CMK (cell line): ENCODE measurements around the gene FNIP2.
"Not testable (repeated sequence)": the region's sequence is repeated elsewhere in the genome, so short reads cannot be mapped to it uniquely, and the experiment has no call there.

Experiments used
- DNase-seq: peaks from one replicate; pipeline ENCODE4 v3.0.0-alpha.2; 2010; ENCODE audit warnings: low read depth

The FNIP2 gene

DNA sequence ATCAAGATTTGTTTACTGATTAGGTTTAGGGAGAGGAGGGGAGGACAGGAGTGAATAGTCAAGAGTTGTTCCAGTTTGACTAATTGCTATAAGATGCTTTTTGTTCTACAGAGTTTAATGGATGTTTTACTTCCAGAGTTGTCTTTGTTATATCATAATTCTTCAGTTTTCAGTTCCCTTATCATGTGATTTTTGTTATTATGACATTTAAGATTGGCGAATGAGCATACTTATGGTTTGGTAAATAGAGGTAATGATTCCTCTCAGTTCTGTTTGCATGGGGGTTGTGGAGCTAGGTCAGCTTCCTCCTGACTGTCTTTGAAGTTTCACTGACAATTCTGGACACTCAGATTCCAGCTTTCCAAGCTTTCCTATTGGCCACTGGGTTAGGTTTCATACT, 24.6 kb downstream of the FNIP2 start:
- DNase-seq: not testable (repeated sequence)

DNA sequence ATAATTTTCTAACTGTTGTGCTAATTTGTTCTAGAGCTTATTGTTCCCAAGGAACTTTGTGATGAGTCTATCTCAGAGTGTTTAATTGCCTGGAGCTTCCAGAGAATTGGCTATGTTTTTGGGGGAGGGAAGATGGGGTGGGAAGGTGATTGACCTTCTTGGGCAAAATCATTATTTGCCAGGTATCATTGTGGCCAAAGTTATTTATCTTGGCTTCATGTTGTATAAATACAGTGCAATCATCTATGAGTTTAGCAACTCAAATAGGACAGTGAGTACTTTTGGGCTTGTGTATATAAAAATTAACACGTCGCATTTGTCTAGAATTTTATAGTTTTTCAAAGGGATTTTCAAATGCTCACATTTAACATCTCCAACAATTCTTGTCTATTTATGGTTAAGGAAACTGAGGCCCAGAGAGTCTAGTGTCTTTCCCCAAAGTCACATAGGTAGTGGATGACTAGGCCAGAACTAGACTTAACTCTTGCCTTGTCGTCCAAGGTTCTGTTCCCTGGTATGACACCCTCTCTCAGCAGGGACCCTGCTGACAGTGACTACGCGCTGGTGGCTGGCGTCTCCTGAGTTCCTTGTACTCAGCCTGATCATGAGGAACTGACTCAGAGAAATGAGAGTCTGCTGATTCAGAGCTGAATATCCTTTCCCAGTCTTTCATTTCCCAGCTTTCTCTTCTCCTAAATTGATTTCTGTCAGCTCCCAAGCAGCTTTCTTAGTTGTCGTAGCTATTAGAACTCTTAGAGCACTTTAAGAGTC, 27.7 kb downstream of the FNIP2 start:
- DNase-seq: no peak

DNA sequence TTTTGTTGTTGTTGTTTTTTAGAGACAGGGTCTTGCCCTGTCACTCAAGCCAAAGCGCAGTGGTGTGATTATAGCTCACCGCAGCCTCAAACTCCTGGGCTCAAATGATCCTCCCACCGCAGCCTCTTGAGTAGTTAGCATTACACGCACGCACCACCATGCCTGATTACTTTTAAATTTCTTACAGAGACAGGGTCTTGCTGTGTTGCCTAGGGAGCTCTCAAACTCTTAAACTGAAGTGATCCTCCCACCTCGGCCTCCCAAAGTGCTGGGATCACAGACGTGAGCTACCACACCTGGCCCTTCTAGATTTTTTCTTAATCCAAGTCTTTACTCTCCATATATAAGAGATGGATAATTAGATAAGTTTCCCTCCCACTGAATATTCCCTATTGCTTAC, 29.2 kb downstream of the FNIP2 start:
- DNase-seq: no peak

DNA sequence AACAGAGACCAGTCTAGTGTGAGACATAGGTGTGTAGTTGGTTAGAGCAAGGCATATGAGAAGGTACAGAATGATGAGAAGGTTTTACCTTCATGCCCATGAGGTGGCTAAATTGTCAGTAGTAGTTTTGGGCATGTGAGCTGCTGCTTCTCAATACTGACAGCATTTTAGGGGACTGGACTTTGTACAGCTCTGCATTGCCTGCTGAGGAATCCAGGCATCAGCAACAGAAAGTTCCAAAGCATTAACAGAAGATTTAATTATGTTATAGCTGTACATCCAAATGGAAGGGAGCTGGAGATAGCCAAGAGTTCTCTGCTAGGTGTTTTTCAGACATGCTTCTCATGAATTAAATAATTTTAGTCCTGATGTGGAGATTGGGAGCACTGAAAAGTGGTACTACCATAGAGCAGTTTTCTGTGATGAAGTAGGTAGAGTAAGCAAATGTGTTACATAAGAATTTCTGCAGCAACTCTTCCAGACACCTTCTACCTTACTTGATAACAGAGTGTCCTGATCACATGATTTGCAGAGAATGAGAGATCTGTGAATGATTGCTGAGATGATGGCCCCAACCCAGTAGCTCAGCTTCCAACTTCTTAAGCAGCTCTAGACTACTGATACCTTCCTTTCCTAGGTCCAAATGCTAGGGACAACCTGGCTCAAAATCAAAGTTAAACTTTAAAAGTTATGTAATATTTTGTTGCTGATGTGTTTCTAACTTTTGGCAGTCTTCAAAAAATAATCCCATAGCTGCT, 30.4 kb downstream of the FNIP2 start:
- no peak for DNase-seq

DNA sequence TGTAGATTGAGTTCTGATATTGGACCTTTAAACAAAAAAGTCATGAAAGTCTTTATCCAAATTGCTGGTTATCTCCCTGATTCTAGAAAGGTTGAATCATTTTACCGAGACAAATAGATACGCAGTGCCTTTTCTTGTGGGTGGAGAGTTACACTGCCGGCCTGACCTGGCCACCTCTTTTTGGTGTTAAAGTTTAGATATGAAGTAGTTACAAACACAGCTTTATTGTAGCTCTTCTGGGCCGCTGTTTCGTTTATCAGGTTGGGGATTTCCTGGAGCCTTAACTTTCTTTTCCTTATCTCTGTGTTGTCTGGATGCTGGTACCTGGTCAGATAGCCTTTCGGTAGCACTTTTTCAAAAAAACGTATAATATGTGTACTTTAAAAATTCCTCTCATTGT, 31.0 kb downstream of the FNIP2 start:
- no peak for DNase-seq

DNA sequence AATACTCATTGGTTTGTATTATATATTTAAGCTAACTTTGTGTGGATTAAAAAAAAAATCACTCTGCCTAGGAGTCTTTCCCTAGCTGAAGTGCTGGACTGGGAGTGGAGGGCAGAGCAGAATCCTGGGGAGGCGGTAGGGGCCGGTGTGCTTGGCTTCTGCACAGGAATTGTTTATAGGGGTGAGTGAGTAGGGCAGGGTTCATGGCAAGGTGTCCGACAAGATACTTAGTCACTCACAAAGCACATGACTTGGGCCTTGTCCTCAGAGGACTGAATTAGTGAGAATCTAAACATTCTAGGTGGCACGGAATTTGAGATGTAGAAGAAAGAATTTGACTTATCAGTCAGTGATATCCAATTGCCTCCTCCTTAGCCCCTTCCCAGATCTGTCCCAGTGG, 32.2 kb downstream of the FNIP2 start:
- no peak for DNase-seq

DNA sequence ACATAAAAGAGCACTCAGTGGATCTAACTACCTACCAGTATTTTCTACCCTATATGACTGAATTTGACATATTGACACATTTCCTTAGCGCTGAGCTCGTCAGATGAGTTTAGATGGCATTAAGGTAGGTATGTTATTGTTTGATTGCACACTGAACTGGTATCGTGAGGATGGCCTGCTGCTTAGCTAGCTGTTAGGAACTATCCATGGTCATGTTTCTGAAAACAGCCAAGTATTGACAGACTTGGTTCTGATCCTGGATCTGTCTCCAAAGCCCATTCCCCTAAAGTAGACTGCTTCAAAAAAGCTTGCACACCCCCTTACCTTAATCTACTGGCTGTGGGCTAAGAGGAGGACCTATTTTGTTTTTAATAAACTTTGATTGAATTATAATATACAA, 32.9 kb downstream of the FNIP2 start:
- DNase-seq: no peak

DNA sequence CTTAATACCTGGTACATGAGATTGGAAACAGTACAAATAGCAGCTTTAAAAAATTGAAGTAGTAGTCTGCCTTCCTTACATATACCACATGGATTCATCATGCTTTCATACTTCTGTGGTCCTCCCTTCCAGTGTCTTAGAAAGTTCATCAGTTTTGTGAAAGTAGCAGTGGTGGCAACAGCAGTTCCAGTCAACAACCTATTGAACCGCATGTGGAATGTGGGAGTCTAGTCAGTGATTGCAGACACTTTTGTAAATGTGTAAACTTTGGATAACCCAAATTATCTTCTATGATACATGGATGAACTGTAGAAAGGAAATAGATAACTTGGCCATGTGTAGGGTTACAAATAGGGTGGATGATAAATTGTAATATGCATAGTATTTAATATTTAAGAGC, 34.1 kb downstream of the FNIP2 start:
- no peak for DNase-seq

DNA sequence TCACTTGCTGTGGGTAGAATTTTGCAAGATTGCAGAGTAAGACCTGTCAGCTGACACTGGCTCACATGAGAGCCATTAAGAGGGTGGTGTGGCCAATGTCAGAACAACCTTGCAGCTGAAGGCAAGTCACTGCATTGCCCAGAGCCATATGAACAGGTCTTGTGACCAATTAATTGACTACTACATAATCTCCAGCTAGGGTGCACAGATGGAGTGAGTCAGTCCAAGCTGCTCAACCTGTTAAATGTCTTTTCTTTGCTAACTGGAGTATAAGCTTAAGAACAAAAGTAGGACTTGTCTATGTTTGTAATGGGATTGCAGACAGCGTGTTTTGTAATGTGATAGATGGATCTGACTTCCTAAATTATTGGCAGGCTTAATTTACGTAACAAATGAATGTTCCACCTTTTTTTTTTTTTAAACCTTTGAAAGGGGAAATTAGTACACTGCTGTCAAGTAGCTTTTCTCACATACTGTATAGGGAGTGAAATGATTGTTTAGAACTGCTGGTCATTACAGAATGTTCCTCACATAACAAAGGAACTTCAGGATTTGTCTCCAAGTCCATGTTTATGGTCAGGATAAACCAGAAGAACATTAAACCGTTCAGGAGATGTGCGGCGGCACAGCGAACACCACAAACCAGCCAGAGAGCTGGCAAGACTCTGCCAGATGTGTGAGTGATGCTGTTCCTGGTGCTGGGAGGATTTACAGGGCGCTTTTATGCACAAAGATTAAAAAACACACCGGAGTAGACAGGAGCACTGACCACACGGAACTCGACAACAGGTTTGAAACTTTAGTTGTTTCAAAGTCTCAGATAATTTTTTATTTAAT, 37.0 kb downstream of the FNIP2 start:
- DNase-seq: no peak

DNA sequence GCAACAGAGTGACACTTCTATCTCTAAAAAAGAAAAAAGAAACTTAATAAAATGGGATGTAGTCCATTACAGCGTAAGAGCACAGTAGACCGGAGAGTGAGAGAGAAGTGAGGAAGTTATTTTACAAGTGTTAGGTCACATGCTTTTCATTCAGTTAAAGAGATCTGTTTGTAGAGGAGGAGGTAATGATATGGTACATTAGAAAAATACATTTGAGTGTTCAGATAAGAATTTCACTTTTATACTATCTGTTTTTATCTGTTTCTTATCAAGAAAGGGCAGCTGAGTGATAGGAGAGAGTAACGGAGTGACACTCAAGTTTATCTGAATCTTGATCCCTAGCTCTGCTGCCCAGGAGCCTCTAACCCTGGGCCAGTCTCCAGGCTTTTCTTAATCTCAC, 38.9 kb downstream of the FNIP2 start:
- no peak for DNase-seq

DNA sequence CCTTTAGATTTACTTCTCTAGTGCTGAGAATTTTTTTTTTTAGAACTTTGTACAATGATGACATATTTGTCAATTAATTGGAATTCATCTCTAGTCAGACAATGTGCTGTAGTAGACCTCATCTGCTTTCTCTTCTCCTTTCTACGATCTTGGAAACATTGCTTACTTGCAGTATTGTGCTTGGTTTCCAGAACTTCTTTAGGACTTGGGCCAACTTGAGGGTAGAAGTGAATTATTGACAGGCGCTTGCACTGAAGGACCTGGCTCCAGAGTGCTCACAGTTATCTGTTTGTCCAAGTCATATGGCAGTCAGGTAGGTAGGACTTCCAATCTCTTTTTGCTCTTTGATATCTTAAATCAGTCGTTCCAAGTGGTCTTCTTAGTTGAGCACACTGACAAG, 39.6 kb downstream of the FNIP2 start:
- DNase-seq: no peak

DNA sequence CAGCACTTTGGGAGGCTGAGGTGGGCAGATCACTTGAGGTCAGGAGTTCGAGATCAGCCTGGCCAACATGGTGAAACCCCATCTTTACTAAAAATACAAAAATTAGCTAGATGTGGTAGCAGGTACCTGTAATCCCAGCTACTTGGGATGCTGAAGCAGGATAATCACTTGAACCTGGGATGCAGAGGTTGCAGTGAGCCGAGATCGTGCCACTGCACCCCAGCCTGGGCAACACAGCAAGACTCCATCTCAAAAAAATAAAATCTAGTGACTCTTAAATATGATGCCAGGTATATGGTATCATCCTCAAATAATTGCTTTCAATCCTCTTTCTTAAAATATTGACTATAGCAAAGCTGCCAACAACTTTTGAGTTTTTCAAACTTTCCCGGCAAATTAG, 40.4 kb downstream of the FNIP2 start:
- not testable (repeated sequence) for DNase-seq

DNA sequence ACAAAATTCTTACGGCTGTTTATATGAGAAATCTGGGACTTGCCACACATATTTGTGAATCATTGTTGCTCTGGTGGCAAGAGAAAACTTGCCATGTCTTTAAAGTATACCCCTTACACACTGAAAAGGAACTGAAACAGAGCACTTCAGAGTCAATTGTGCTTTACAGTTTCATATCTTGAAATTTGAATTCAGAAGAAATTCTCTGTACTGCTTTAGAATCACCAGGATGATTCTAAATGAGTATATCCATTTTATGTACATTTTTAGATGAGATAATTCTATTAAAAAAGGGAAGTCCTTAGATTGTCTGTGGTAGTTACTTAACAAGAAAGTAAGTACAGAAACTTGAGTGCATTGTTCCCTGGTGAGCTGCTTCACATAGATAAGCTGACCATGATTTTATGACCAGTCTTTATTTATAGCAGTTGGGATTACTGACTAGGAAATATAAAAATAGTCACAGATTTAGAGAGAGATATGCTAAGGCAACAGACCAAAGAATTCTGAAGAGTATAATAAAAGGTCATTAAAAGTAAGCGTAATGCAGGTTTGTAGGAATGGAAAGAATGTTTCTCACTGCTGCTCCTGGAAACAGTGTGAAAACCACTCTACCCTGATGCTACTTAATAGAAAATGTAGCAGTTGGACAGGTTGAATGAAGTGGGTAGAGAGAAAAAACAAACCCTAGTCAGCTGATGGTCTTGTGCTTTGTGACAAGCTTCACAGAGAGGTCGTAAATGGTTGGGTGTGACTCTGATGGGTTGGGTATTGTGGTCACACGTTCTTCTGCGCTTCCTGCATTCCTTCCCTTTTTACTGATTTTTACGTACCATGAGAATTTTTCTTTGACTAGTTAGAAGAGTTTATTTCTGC, 41.0 kb downstream of the FNIP2 start:
- peak; percentile 38 for DNase-seq

DNA sequence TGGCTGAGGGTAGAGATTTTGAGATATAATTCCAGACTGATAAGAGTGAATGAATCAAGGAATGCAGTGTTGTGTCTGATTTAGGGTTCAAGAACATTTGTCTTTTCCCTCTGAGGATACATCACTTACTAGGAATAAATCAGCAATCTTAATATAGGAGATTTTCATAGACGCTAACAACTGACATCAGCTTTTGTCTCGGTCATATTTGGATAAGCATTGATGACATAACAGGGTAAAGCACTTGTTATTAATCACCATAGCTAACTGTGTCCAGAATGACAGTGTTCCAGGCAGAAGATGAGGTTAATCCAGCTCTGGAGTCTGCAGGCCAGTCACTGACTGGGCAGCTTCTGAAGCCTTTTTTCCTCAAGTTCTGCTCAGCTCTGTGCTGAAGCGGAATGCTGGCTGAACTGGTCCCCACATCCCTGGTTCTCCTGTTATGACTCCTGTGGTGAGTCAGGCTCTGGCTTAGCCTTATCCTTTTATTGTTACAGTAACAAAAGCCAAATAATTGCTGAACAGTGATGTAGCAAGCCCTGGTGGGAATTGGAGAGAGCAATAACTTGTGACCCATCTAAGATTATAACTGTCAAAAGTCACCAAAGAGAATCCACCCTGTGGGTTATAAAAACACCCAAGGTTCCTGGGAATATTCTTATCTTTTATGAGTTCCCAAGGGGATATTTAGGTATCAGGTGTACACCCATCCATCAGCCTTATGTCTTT, 41.8 kb downstream of the FNIP2 start:
- no peak for DNase-seq

DNA sequence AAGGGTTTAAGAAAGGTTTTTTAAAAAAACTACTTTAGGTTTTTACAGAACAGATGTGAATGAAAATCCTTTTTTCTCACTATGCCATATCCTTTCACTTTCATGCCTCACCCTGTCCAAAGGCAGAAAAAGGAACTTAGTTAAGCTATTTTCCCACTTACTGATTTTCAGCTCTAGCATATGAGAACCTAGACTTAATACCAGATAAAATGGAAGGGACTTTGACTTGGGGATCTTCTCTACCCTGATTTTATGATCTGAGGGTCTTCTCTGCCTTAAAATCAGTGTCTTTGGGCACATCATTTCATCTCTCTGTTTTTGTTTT, 42.4 kb downstream of the FNIP2 start:
- no peak for DNase-seq

DNA sequence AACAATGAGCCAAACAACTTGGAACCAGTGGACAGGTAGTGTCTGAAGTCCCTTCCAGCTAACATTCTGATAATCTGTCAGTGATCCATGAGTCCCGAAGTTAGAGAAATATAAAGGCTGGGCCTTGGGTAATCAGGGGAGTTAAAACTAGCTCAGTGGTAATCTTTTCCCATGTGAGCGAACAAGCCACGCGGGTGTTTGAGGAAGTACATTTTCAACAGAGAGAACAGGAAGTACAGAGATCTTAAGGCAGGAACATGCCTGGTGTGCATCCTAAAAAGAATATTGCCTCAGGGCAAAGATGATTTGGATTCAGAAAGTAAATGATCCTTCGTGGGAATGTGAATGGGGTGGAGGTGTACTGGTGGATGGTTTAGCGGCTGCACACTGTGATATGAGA, 42.9 kb downstream of the FNIP2 start:
- no peak for DNase-seq

DNA sequence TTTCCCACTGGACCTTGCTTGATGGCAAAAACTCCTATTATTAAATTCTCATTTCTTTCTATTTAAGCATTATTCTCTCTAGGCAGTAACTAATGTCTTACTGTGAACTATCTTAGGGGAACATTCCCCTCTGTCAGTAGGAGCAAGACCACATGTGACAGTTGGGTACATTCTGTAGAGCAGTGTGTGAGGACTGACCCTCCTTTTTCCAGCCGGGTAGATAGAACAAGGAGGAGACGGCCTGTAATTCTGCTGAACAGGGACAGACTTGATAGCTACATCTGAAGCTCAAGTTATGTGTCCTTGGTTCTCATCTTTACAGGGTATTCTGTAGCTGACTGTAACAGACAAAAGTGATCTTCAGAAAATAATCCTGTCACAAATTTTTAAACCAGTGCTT, 43.3 kb downstream of the FNIP2 start:
- no peak for DNase-seq

DNA sequence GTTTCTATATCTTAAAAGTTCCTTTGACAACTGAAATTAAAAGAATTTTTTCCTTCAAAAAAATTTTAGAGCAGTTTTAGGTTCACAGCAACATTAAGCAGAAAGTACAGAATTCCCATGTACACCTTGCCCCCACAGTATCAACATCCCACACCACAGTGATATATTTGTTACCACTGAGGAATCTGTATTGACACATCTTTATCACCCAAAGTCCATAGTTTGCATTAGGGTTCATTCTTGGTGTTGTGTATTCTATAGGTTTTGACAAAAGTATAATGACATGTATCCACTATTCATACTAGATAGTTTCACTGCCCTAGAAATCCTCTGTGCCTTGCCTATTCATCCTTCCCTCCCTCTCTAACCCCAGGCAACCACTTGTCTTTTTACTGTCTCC, 43.7 kb downstream of the FNIP2 start:
- no peak for DNase-seq

DNA sequence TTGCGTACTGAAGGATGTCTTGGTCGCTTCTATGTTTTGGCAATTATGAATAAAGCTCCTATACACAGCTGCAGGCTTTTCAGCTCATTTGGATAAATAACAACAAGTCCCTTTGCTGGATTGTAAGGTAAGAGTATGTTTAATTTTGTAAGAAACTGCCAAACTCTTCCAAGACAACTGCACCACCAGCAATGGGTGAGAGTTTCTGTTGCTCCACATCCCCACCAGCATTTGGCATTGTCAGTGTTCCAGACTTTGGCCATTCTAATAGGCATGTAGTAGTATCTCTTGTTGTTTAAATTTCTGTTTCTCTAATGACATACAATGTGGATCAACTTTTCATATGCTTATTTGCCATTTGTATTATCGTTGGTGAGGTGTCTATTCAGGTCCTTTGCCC, 44.3 kb downstream of the FNIP2 start:
- no peak for DNase-seq

DNA sequence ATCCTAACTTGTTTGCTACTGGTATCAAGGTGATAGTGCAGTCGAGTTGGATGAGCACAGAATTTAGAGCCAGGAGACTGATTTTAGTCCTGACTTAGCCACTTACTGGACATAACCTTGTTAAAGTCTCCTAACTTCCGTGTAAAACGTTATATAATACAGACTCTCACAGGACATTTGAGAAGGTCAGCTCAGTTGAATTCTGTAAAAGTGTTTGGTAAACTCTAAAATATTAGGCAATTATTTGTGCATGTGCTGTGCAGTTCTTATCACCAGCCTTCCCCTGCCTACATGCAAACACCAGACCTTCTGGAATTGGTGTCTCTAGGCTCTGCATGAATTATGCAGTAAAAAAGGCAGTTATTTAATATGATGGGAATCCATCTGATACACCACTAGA, 45.4 kb downstream of the FNIP2 start:
- DNase-seq: no peak

DNA sequence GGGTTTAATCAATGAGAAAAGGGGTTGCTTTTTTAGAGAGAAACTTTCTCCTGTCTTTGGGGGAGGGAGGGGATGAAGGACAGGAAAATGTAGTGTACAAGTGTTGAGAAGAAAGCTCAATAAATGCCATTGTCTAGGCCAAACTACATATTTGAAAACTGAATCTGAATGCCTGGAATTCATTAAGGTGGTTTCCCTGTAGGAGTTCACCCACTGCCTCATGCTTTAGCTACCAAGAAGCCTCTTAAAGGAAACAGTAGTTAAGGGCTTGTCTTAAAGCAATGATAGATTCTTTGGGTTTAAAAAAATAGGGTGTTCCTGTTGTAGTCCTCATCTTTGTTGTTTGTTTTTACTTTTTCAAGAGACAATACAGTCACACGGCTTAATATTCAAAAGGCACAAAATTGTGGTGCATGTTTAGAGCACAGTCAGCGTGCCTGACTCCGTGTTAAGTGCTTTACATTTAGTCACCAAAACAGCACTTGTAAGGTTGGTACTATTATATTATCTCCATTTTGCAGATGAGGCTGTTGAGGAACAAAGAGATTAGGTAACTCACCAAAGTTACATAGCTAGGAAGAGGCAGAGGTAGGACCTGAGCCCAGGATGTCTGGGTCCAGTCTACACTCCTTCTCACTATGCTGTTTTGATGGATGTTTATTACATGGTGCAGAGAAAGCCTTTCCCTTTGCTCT, 46.0 kb downstream of the FNIP2 start:
- DNase-seq: no peak
